ENCODE results near the gene SBNO1. TPM values are rescaled to one million over a fixed set of nuclear protein-coding genes. Genes with fewer than 3 reads are reported as not detected.

Gene SBNO1
- total RNA-seq, 1 experiment from 2014 or later, result 43.8 TPM

DNA sequence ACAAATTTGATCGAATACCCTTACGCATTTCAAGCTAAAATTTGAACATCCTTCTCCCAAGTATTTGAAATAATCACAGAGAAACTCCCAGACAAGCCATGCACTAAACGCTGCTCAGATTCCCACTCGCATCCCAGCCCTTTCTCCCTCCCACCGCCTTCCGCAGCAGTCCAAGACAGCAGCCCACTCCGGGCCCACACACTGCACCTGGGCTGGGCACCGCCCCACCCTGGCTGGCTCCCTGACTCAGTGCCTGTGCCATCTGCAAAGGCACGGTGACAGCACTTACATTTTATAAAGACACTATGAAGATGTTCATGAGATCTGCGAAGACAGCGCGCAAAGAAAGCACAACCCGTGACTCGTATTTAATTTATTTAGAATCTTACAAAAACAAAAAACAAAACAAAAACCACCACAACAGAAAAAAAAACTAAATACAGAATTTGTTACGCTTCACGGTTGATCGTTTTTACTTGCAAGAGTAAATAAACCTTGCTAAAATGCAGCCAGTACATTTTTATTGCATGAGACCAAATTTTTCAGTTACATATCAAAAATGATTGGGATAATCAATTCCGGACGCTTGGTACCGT is 75.8 kb downstream of the SBNO1 start:
- intact Hi-C loops (cut with micrococcal nuclease), result no loop called here
- Histone ChIP-seq H3K79me2 (ENCODE audit: insufficient read depth, low read length) (no peaks in the 10 kb centered on the region; the same call in 1 of the 2 replicates), H3K27me3 (ENCODE audit: insufficient read depth, low read length) (no peaks in the 10 kb centered on the region), H3K4me3 (replicated peaks in 1 of 2; ENCODE audit: low read depth in 1 of 2, low read length in 2 of 2) (no peak overlapping the region), H3K9me3 (ENCODE audit: control insufficient read depth in 1 of 2, insufficient read depth in 1 of 2, low read depth in 1 of 2, low read length in 2 of 2) (no peaks in the 10 kb centered on the region), H3K9ac (ENCODE audit: low read length) (no peak overlapping the region), H4K20me1 (ENCODE audit: insufficient read depth) (0 out of 2 replicates have a peak, but pooled peaks cover 4% of the 10 kb centered on the region), H3K4me2 (ENCODE audit: low read length) (no peak overlapping the region), H2AFZ (ENCODE audit: low read depth, low read length, poor library complexity, severe bottlenecking) (no peak overlapping the region), H3K36me3 (ENCODE audit: control insufficient read depth in 1 of 2, insufficient read depth in 2 of 2, low read length in 2 of 2) (peaks cover 19 to 26% of the 10 kb centered on the region in 2 experiments; a peak in 3 of 4 replicates), H3K9me2 (ENCODE audit: insufficient read depth) (no peaks in the 10 kb centered on the region), H3K27ac (ENCODE audit: low read depth, low read length) (no peak overlapping the region), H3K4me1 (ENCODE audit: control insufficient read depth in 1 of 2, insufficient read depth in 2 of 2, low read length in 2 of 2) (0 out of 4 replicates have a peak, but pooled peaks cover 0 to 2% of the 10 kb centered on the region in 2 experiments)
- DNase-seq (ENCODE audit: low read depth, low spot score) (no peak), ATAC-seq (no peak)
- BruUV-seq (replicated peaks), result no TSS peak
- TF ChIP-seq CBX3 (IDR thresholded peaks at IDR 0.05; ENCODE audit: low read depth) (no peak), ELF1 (IDR thresholded peaks at IDR 0.05; ENCODE audit: borderline replicate concordance, low read depth) (no peak), FOSL1 (IDR thresholded peaks at IDR 0.05; ENCODE audit: low read depth) (no peak), RAD21 (IDR thresholded peaks at IDR 0.05; ENCODE audit: low read depth) (no peak), ZFX (IDR thresholded peaks at IDR 0.05) (no peak), CTCF (IDR thresholded peaks at IDR 0.05 in 2 of 3, conservative IDR thresholded peaks at IDR 0.05 in 1 of 3; ENCODE audit: borderline replicate concordance in 1 of 3, insufficient read depth in 1 of 3, low read depth in 2 of 3, low read length in 2 of 3) (no peak), SIN3A (IDR thresholded peaks at IDR 0.05; ENCODE audit: low read depth) (no peak), SP1 (IDR thresholded peaks at IDR 0.05; ENCODE audit: low read depth) (no peak), JUND (IDR thresholded peaks at IDR 0.05) (no peak)
- TF ChIP-seq, protein P1, sequence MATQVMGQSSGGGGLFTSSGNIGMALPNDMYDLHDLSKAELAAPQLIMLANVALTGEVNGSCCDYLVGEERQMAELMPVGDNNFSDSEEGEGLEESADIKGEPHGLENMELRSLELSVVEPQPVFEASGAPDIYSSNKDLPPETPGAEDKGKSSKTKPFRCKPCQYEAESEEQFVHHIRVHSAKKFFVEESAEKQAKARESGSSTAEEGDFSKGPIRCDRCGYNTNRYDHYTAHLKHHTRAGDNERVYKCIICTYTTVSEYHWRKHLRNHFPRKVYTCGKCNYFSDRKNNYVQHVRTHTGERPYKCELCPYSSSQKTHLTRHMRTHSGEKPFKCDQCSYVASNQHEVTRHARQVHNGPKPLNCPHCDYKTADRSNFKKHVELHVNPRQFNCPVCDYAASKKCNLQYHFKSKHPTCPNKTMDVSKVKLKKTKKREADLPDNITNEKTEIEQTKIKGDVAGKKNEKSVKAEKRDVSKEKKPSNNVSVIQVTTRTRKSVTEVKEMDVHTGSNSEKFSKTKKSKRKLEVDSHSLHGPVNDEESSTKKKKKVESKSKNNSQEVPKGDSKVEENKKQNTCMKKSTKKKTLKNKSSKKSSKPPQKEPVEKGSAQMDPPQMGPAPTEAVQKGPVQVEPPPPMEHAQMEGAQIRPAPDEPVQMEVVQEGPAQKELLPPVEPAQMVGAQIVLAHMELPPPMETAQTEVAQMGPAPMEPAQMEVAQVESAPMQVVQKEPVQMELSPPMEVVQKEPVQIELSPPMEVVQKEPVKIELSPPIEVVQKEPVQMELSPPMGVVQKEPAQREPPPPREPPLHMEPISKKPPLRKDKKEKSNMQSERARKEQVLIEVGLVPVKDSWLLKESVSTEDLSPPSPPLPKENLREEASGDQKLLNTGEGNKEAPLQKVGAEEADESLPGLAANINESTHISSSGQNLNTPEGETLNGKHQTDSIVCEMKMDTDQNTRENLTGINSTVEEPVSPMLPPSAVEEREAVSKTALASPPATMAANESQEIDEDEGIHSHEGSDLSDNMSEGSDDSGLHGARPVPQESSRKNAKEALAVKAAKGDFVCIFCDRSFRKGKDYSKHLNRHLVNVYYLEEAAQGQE (IDR thresholded peaks at IDR 0.05; ENCODE audit: low read depth), result no peak
- TF ChIP-seq, protein P2, sequence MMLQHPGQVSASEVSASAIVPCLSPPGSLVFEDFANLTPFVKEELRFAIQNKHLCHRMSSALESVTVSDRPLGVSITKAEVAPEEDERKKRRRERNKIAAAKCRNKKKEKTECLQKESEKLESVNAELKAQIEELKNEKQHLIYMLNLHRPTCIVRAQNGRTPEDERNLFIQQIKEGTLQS (IDR thresholded peaks at IDR 0.05), result no peak
- ChIA-PET CTCF (no interaction called here), RAD21 (ENCODE audit: low non-redundant PET in 1 of 2, low total read pairs in 2 of 2, uncharacterized antibody in 2 of 2, unreplicated experiment in 2 of 2) (no interaction called here), POLR2A (interaction anchor here (0.9 kb wide), 1 partner anchor 56 kb away, joined by 4 read pairs; the partner anchor contains the start of genes MPHOSPH9 and MTRFR)

Data from HCT116 (cell line).